ENCODE results near the gene MATCAP1. TPM values are rescaled to one million over a fixed set of nuclear protein-coding genes. Genes with fewer than 3 reads are reported as not detected.

The MATCAP1 gene
- total and polyA plus RNA-seq, 2 of the 8 experiments (the other 6 are each of a cell fraction or from before 2014, with no cell fraction given), result 22.9 to 27.5 TPM

- Histone ChIP-seq H3K56ac (replicated peaks; ENCODE audit: insufficient read length, low read depth, low read length) (no peak overlapping the region), H3K4ac (replicated peaks; ENCODE audit: insufficient read length, low read depth, low read length) (no peak overlapping the region), H3K23ac (ENCODE audit: insufficient read length) (no peak overlapping the region), H3K79me1 (ENCODE audit: low read depth, low read length) (peaks cover 10% of the 10 kb centered on the region), H3K27me3 (replicated peaks in 1 of 4; ENCODE audit: control insufficient read depth in 3 of 4, extremely low read depth in 1 of 4, insufficient read depth in 3 of 4, low read length in 3 of 4) (no peaks in the 10 kb centered on the region), H3K4me2 (ENCODE audit: insufficient read depth in 1 of 2, low read depth in 2 of 2, low read length in 2 of 2) (peak overlapping the region; percentile 93 to 94; a peak in 3 of 4 replicates), H2BK12ac (ENCODE audit: low read depth, low read length) (no peak overlapping the region), H4K8ac (ENCODE audit: extremely low read depth, insufficient read depth, low read length) (no peak overlapping the region), H3K18ac (ENCODE audit: extremely low read depth, low read length) (no peak overlapping the region), H2BK5ac (ENCODE audit: low read depth, low read length) (no peak overlapping the region), H4K91ac (replicated peaks; ENCODE audit: insufficient read length, low read length) (no peak overlapping the region), H2BK20ac (ENCODE audit: low read length) (no peak overlapping the region), H2AFZ (ENCODE audit: low read length) (no peak overlapping the region), H3K27ac (ENCODE audit: low read depth, low read length) (no peak overlapping the region), H4K20me1 (replicated peaks in 1 of 2; ENCODE audit: control insufficient read depth in 1 of 2, insufficient read depth in 2 of 2, low read length in 2 of 2) (peaks cover 5 to 29% of the 10 kb centered on the region in 2 experiments), H3K79me2 (ENCODE audit: control insufficient read depth in 1 of 2, insufficient read depth in 2 of 2, low read length in 2 of 2) (peaks cover 8 to 17% of the 10 kb centered on the region in 2 experiments), H3K4me3 (ENCODE audit: extremely low read depth in 1 of 4, insufficient read depth in 2 of 4, low read depth in 3 of 4, low read length in 4 of 4) (peak overlapping the region in 2 of 4 experiments; percentile 98 to 99; a peak in 3 of 8 replicates), H3K4me1 (replicated peaks in 1 of 4; ENCODE audit: control insufficient read depth in 3 of 4, insufficient read depth in 4 of 4, low read length in 3 of 4) (peaks cover 0 to 12% (median 7%) of the 10 kb centered on the region in 4 experiments; a peak in 5 of 7 replicates), H2AK5ac (ENCODE audit: low read depth, low read length) (no peak overlapping the region), H2BK120ac (replicated peaks; ENCODE audit: low read depth, low read length) (no peak overlapping the region), H3K23me2 (ENCODE audit: low read depth, low read length) (peaks cover 7% of the 10 kb centered on the region), H3K9ac (replicated peaks in 1 of 4; ENCODE audit: extremely low read depth in 1 of 4, low read depth in 3 of 4, low read length in 3 of 4) (no peak overlapping the region), H3K36me3 (ENCODE audit: control insufficient read depth in 2 of 4, insufficient read depth in 4 of 4, low read length in 3 of 4) (peaks cover 18 to 44% (median 34%) of the 10 kb centered on the region in 4 experiments), H2BK15ac (ENCODE audit: low read length) (no peak overlapping the region), H3K14ac (ENCODE audit: insufficient read length) (no peak overlapping the region), H4K5ac (ENCODE audit: insufficient read length, low read depth, low read length) (no peak overlapping the region), H3K9me3 (ENCODE audit: insufficient read depth in 2 of 2, low read depth in 1 of 2, low read length in 1 of 2) (no peaks in the 10 kb centered on the region)
- no peak for FAIRE-seq
- no peak for DNase-seq (ENCODE audit: low read depth in 1 of 2, low spot score in 2 of 2)
- CTCF ChIA-PET (ENCODE audit: partially characterized antibody), result interaction anchor here (1.2 to 8.7 kb wide), 9 partner anchors 9 to 248 kb away, joined by 3 to 111 read pairs (median 5); no protein-coding TSS in a partner anchor
- POLR2A ChIA-PET (ENCODE audit: partially characterized antibody), result interaction anchor here (1.2 to 1.4 kb wide), 4 partner anchors 15 to 42 kb away, joined by 3 to 4 read pairs (median 3); partner anchors contain the start of gene B3GNT9
- no peak for TF ChIP-seq EZH2 (IDR thresholded peaks at IDR 0.05; ENCODE audit: low read depth, low read length, severe bottlenecking)
- TF ChIP-seq HDAC6 (IDR thresholded peaks at IDR 0.05; ENCODE audit: low read depth, low read length), result no peak
- no peak for TF ChIP-seq KDM5A (IDR thresholded peaks at IDR 0.05; ENCODE audit: low read length)
- no peak for TF ChIP-seq SRF (IDR thresholded peaks at IDR 0.05; ENCODE audit: low read depth, low read length)
- TF ChIP-seq NRF1 (IDR thresholded peaks at IDR 0.05; ENCODE audit: low read depth, low read length), result no peak
Observed at GRCh38 chr16:67193536-67193935, 9.8 kb upstream of the MATCAP1 start.
